Measurements from ENCODE around the gene MAT1A.
"Not testable (repeated sequence)": the region's sequence is repeated elsewhere in the genome, so short reads cannot be mapped to it uniquely, and the experiment has no call there.

GRCh38 chr10:80223031-80223419 is 66.4 kb downstream of the MAT1A start:
- TF ChIP-seq CTCF (IDR thresholded peaks at IDR 0.05; ENCODE audit: insufficient read depth, low read length); POLR2AphosphoS5 (IDR thresholded peaks at IDR 0.05; ENCODE audit: low read depth); REST (IDR thresholded peaks at IDR 0.05; ENCODE audit: insufficient replicate concordance, low read depth); SPI1 (IDR thresholded peaks at IDR 0.05; ENCODE audit: borderline replicate concordance, low read depth); GABPA (IDR thresholded peaks at IDR 0.05; ENCODE audit: low read depth): not testable (repeated sequence)

All from HL-60 (cell line).